ENCODE results near the gene OR4F6.
"Not testable (repeated sequence)": the region's sequence is repeated elsewhere in the genome, so short reads cannot be mapped to it uniquely, and the experiment has no call there.

Gene OR4F6, protein sequence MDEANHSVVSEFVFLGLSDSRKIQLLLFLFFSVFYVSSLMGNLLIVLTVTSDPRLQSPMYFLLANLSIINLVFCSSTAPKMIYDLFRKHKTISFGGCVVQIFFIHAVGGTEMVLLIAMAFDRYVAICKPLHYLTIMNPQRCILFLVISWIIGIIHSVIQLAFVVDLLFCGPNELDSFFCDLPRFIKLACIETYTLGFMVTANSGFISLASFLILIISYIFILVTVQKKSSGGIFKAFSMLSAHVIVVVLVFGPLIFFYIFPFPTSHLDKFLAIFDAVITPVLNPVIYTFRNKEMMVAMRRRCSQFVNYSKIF

DNA sequence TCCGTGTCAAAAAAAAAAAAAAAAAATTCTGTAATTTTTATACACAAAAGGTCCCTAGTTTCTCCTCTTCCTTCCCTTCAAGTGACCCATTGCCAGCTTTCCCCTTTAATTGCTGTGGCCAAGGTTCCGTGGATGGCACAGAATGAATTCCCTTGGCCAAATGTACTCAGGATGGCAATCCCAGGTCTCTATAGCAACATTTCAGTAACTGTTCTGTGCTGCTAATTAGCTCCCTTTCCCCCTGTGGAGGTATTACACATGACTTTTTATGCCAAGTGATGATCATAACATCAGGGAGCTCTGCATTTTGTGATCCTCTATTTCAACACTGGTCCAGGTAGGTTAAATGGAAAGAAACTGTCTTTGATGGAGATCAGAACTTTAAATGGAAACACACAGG is at the start of gene OR4F6:
TSS of gene OR4F6 (plus strand) at position 301 of the 400 bp plus-strand sequence. CDS start 2,211 bp downstream, outside the sequence.
- Mint-ChIP-seq H3K27ac (no peak within 1 kb of the TSS), H3K9me3 (ENCODE audit: low read depth) (no peaks in the 10 kb centered on the region), H3K4me1 (ENCODE audit: low read depth) (no peaks in the 10 kb centered on the region), H3K36me3 (no peaks in the 10 kb centered on the region), H3K4me3 (no peak within 1 kb of the TSS), H3K27me3 (peaks cover 2% of the 10 kb centered on the region)

DNA sequence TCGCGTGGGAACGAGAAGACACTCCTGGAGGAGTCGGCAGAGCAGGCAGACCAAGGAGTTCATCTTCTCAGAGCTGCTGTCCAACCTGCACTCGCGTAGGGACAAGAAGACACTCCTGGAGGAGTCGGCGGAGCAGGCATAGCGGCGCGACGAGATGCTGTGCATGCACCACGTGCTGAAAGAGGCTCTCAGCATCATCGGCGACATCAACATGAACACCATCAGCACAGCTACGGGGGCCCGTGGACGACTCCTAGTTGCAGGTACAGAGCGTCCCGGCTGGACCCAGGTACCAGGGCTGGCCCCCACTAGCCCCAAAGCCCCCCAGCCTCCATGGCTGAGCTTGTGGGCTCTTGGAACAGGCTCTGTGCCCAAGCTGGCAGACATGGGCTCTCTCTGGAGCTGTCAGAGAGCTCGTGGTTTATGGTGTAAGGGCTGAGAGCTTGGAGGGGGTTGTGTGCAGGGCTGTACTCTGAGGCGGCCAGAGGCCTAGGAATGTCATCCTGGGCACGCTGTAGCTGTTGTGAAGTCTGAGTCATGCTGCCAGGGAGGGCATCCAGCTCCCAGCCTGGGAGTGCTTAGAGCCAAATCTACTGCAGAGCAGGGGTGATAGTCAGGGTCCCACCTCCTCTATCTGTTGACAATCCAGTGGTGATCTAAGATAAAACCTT is 38.5 kb upstream of the OR4F6 start:
- H3K36me3 Mint-ChIP-seq; H3K27me3 Mint-ChIP-seq; H3K4me1 Mint-ChIP-seq (ENCODE audit: low read depth); H3K27ac Mint-ChIP-seq; H3K9me3 Mint-ChIP-seq (ENCODE audit: low read depth); H3K4me3 Mint-ChIP-seq: not testable (repeated sequence)

DNA sequence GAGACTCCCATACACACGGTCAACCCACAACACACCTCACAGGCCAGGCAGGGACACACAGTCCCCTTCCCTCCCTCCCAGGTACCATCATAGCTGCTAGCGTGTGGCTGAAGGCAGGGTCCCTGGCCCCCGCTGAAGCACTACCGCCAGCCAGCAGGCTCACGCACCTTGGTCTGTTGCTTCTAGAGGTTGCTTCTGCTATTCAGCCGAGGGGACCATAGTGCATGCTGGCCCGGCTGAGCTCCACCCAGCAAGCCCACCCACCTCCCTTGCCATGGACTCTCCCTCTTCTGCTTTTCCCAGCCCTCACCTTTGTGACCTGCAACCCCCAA is 38.0 kb upstream of the OR4F6 start:
- H3K9me3 Mint-ChIP-seq (ENCODE audit: low read depth); H3K36me3 Mint-ChIP-seq; H3K4me3 Mint-ChIP-seq; H3K27ac Mint-ChIP-seq; H3K27me3 Mint-ChIP-seq; H3K4me1 Mint-ChIP-seq (ENCODE audit: low read depth): not testable (repeated sequence)

DNA sequence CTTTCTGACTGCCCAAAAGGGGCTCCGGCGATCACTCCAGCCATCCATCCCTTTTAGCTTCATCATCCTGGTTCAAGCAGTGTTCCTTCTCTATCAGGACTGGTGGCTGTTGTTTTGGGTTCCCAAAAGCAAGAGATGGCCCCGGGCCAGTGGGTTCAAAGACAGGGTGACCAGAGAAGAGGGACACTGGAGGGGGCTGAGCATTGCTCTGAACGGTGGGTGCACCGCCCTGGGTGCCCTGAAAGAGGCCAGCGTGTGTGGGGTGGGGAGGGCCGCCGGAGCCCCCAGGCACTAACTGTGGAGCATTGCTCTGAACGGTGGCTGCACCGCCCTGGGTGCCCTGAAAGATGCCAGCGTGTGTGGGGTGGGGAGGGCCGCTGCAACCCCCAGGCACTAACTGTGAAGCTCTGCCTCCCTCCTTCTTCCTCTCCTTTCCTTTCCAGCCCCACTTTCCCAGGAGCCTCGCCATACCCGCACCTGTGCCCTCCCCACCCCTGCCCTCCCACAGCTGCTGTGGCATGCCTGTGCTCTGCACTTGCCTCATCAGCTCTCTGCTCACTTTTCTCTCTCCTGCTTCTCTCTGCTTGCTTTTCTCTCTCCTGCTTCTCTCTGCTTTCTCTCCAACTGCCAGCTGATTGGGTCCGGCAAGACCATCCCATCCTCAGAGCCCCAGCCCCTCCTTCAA is 37.4 kb upstream of the OR4F6 start:
- Mint-ChIP-seq H3K4me1 (ENCODE audit: low read depth) (no peaks in the 10 kb centered on the region), H3K27me3 (no peaks in the 10 kb centered on the region), H3K9me3 (ENCODE audit: low read depth) (no peaks in the 10 kb centered on the region), H3K4me3 (no peak overlapping the region), H3K36me3 (no peaks in the 10 kb centered on the region), H3K27ac (no peak overlapping the region)

DNA sequence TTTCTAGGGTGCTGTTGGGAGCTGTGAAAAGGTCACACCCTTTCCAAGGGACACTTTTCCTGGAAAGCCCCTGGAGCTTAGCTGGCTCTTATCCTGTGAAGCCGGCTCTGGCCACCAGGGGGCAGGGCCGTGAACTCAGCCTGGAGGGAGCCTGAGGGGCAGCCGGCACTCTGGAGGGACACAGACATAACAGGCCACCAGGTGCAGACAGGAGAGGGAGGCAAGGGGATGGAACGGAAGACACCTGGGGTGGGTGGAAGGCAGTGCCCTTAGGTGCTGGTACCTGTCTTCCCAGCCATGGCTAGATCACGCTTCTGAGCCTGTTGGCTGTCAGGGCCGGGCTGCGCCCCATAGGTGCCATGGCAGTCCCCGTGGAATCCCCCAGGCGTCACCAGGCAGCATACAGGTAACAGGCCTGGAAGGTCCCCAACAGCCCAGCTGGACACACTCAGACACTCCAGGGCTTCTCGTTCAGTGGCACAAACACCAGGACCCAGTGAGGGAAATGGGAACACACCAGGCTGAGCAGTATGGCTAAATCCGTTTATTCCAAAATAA is 36.1 kb upstream of the OR4F6 start:
- H3K27me3 Mint-ChIP-seq; H3K4me1 Mint-ChIP-seq (ENCODE audit: low read depth); H3K9me3 Mint-ChIP-seq (ENCODE audit: low read depth); H3K4me3 Mint-ChIP-seq; H3K36me3 Mint-ChIP-seq; H3K27ac Mint-ChIP-seq: not testable (repeated sequence)

DNA sequence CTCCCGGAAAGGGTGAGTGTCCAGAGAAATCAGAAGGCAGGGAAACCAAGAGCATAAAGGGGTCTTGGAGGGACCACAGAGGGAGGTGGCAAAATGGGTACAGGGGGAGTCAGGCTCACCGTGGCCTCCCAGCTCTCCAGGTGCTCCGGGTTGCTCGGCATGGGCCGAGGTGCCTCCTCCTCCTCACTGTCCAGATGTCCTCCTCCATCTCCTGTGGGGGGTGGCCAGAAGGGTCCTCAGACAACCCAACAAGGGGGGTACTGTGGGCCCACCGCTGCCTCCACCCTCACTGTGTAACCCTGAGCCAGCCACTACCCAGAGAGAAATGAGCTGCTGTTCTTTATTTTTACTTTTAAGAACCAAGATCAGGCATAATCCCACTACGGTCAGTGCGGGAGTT is 30.4 kb upstream of the OR4F6 start:
- H3K4me1 Mint-ChIP-seq (ENCODE audit: low read depth), result no peaks in the 10 kb centered on the region
- H3K4me3 Mint-ChIP-seq, result no peak overlapping the region
- no peaks in the 10 kb centered on the region for H3K27me3 Mint-ChIP-seq
- no peaks in the 10 kb centered on the region for H3K9me3 Mint-ChIP-seq (ENCODE audit: low read depth)
- H3K27ac Mint-ChIP-seq, result no peak overlapping the region
- H3K36me3 Mint-ChIP-seq, result peaks cover 3% of the 10 kb centered on the region

DNA sequence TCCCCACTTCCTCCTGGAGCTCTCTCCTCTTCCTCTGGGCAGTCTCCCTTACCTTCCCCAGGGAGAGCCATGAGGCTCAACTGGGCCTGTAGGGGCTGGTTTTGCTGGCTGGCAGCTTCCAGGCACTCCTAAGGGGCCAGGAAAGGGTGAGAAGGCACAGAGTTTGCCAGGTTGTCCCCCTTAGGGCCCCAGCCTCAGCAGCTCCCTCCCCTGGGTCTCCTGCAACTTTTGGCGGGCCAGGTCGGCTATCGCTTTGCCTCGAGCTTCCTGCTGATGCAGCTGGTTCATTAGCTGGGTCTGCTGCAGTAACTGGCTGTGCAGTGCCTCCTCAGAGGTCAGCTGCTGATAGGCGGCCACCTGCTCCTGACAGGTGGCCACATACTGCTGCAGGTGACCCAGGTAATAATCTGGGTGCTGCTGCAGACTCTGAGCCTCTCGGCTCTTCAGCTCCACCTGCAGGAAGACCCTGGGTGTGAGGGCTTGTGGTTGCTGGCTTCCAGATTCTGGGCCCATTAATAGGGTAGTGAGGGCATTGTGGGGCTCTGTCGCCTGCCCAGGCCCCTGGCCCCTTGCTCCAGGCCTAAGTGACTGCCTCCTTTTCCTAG is 29.7 kb upstream of the OR4F6 start:
- H3K4me3 Mint-ChIP-seq, result no peak overlapping the region
- H3K36me3 Mint-ChIP-seq, result peaks cover 3% of the 10 kb centered on the region
- no peaks in the 10 kb centered on the region for H3K4me1 Mint-ChIP-seq (ENCODE audit: low read depth)
- H3K9me3 Mint-ChIP-seq (ENCODE audit: low read depth), result no peaks in the 10 kb centered on the region
- H3K27me3 Mint-ChIP-seq, result no peaks in the 10 kb centered on the region
- H3K27ac Mint-ChIP-seq, result no peak overlapping the region

DNA sequence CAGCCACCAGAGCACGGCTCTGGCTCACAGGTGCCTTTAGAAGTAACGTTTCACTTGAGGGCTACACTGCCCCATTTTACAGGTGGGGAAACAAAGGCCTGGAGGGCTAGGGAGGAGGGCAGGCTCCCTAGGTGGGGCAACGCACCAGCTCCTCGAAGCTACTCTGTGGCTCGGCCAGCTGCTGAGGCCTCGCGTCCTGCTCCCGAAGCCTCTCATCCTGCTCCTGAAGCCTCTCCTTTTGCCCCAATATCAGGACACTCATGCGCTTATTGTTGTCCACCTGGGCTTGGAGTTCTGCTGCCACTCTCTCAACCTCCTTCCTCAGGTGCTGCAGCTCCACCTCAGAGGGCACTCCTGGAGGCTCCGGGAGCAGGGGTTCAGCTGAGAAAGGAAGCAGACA is 28.2 kb upstream of the OR4F6 start:
- Mint-ChIP-seq H3K27ac (no peak overlapping the region), H3K4me3 (no peak overlapping the region), H3K36me3 (peaks cover 3% of the 10 kb centered on the region), H3K4me1 (ENCODE audit: low read depth) (no peaks in the 10 kb centered on the region), H3K27me3 (peaks cover 4% of the 10 kb centered on the region), H3K9me3 (ENCODE audit: low read depth) (no peaks in the 10 kb centered on the region)

DNA sequence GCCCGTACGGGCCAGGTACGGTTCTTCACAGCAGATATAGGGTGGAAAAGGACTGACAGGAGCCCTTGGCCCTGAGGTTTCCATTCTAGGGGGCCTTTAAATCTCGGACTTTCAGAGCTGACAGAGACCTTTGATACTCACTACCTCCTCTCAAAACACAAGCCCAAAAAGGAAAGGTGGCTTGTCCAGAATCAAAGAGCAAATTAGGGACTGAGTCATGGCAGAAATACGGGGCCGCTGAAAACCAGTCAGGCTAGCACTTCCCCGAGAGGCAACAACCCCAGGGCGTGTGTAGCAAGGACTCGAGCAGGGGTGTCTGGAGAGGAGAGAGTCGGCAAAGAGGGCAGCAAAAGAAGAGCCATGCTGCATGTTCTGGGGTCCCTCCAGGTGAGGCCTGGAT is 24.7 kb upstream of the OR4F6 start:
- not testable (repeated sequence) for H3K4me1 Mint-ChIP-seq (ENCODE audit: low read depth); H3K9me3 Mint-ChIP-seq (ENCODE audit: low read depth); H3K27me3 Mint-ChIP-seq; H3K4me3 Mint-ChIP-seq; H3K27ac Mint-ChIP-seq; H3K36me3 Mint-ChIP-seq

DNA sequence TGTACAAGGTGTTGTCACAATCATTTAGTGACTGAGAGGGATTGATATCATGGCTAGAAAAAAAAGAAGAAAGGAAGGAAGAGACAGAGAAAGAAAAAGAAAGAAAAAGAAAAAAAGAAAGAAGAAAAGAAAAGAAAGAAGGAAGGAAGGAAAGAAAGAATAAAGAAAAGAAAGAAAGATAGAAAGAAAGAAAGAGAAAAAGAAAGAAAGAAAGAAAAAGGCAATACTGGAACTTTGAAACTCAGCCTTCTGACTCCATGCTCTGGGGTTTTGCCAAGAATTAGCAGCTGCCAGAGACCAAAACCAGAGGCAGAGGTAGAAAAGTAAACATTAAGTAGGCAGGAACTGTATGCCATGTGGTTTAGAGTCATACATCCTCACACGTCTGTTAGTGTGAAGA is 23.1 kb upstream of the OR4F6 start:
- not testable (repeated sequence) for H3K36me3 Mint-ChIP-seq; H3K27me3 Mint-ChIP-seq; H3K4me3 Mint-ChIP-seq; H3K4me1 Mint-ChIP-seq (ENCODE audit: low read depth); H3K9me3 Mint-ChIP-seq (ENCODE audit: low read depth); H3K27ac Mint-ChIP-seq

DNA sequence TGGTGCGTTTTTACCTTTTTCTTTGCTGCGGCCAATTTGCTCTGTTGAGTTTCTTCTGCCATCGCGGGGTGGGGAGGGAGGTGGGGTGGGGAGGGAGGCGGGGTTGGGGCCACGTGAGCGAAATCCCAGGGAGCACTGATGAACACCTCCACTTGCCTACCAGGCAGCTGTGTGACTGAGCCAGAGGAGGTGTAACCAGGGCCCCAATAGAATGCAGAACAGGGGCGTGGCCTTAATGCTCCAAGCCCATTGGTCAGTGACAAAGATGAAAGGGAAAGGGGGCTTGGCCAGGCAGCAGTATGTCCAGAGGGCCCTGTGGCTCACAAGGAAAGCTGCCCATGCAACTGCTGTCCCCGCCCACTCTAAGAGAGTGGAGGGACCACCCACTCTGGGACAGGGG is 21.4 kb upstream of the OR4F6 start:
- Mint-ChIP-seq H3K27me3 (peaks cover 9% of the 10 kb centered on the region), H3K27ac (no peak overlapping the region), H3K36me3 (no peaks in the 10 kb centered on the region), H3K9me3 (ENCODE audit: low read depth) (no peaks in the 10 kb centered on the region), H3K4me1 (ENCODE audit: low read depth) (no peaks in the 10 kb centered on the region), H3K4me3 (no peak overlapping the region)

DNA sequence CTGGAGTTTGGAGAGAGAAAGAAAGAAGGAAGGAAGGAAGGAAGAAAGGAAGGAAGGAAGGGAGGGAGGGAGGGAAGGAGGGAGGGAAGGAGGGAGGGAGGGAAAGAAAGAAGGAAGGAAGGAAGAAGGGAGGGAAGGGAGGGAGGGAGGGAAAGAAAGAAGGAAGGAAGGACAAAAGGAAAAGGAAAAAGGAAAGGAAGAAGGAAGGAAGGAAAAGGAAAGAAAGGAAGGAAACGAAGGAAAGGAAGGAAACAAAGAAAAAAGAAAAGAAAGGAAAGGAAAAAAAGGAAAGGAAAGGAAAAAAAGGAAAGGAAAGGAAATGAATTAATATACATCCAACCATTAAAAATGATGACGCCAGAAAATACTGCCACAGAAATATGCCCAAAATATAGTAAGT is 18.7 kb upstream of the OR4F6 start:
- Mint-ChIP-seq H3K27ac (no peak overlapping the region), H3K9me3 (ENCODE audit: low read depth) (no peaks in the 10 kb centered on the region), H3K4me1 (ENCODE audit: low read depth) (no peaks in the 10 kb centered on the region), H3K27me3 (peaks cover 7% of the 10 kb centered on the region), H3K36me3 (no peaks in the 10 kb centered on the region), H3K4me3 (no peak overlapping the region)

DNA sequence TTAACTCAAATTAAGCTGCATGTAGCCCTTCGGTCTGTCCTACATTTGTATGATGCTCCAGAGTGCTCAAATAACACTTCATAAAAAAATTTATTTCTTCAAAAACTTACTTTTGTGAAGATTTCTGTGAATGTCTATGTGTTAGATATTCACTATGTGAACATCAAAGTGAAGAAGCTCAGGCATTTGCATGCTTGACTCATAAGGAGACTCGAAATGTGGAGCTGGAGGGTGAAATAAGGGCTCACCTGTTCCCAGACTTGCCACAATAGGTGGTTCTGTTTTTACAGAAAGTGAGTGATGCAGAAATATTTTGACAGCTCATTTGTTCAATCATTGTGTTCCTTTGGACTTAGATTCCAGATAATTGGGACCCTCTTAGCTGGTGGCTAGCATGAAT is 16.9 kb upstream of the OR4F6 start:
- not testable (repeated sequence) for H3K27me3 Mint-ChIP-seq; H3K36me3 Mint-ChIP-seq; H3K4me3 Mint-ChIP-seq; H3K27ac Mint-ChIP-seq; H3K4me1 Mint-ChIP-seq (ENCODE audit: low read depth); H3K9me3 Mint-ChIP-seq (ENCODE audit: low read depth)

DNA sequence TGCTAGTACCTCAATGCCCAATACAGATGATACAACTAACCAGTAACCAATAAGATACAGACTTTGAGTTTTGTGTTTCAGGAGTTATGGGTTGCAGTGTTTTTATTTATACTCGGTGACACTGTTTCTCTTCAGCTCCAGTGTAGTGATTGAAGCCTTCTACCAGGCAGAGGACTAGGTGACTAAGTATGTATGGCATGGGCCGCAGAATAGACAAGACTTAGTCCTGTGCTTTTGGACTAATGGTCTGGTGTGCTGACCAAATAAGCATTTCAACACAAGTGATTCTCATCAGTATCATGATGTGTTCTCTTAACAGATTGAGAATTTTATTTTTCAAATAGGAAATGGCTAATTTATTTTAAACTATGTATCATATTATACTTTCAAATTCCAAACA is 15.3 kb upstream of the OR4F6 start:
- not testable (repeated sequence) for H3K27me3 Mint-ChIP-seq; H3K4me1 Mint-ChIP-seq (ENCODE audit: low read depth); H3K36me3 Mint-ChIP-seq; H3K4me3 Mint-ChIP-seq; H3K9me3 Mint-ChIP-seq (ENCODE audit: low read depth); H3K27ac Mint-ChIP-seq

DNA sequence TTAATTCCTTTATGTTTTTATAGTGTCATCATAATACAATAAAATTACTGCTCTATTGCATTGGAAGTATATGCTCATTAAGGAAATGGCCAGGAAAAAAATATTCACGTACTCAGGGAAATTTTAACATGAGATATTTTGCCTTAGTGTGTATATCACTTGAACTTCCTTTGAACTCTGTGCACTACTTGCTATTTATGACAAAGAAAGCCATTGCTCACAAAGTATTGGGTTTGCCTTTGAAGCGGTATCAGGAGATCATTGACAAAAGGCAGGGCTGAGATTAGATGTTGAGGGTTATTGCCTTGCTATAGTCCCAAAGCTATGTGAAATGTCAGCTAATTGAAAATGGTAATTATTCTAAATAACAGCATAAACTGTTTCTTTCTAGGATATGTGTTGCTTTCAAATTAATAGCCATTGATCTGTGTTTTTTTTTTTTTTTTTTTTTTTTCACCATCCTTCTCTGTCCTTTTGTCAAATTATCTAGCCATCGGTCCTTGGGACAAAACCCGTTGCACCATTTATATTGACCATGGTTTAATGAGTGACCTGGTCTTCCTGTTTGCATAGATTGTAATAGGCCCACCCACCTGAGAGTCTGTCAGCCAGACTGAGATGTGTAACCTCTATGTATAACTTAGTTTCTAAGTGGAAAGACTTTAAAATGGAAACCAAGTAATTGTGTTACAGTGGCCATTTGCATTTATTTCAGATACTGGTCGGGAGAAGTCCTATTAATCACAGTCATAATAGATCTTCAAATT is 14.6 kb upstream of the OR4F6 start:
- H3K4me3 Mint-ChIP-seq; H3K27ac Mint-ChIP-seq; H3K9me3 Mint-ChIP-seq (ENCODE audit: low read depth); H3K27me3 Mint-ChIP-seq; H3K36me3 Mint-ChIP-seq; H3K4me1 Mint-ChIP-seq (ENCODE audit: low read depth): not testable (repeated sequence)
